ENCODE data around the gene OR52E6.

GRCh38 chr11:5880329-5880728 lies 38.6 kb upstream of the OR52E6 start, which contains the start of gene OR52E4:
- TF ChIP-seq CTCF (IDR thresholded peaks at IDR 0.05) (no peak), POLR2A (IDR thresholded peaks at IDR 0.05) (no peak)
